ENCODE data around the gene CAPNS2. TPM values are rescaled to one million over a fixed set of nuclear protein-coding genes. Genes with fewer than 3 reads are reported as not detected.

The CAPNS2 gene
- total RNA-seq (2022; extraction: Qiagen RNA extraction; ENCODE audit: low read depth) = not detected in 5 replicates

GRCh38 chr16:55566432-55567175 is at the start of gene CAPNS2:
Gene CAPNS2 (plus strand): TSS chr16:55566684. CDS start chr16:55566757, 73 bp downstream.

Other genes with a start within 250 kb of the CAPNS2 start
- 0.04 TPM in 1 of 5 replicates, not detected in the others for gene IRX6, start 242.5 kb upstream of the CAPNS2 start, total RNA-seq (2022; extraction: Qiagen RNA extraction; ENCODE audit: low read depth)
- 8.4 to 14.0 TPM (median 8.7 TPM) in 5 replicates for gene MMP2, start 87.5 kb upstream of the CAPNS2 start, total RNA-seq (2022; extraction: Qiagen RNA extraction; ENCODE audit: low read depth)
- gene LPCAT2, start 57.6 kb upstream of the CAPNS2 start, total RNA-seq (2022; extraction: Qiagen RNA extraction; ENCODE audit: low read depth) = 4.1 to 9.1 TPM (median 6.5 TPM) in 5 replicates
- 0.14 TPM in 1 of 5 replicates, not detected in the others for gene SLC6A2, start 89.3 kb downstream of the CAPNS2 start, total RNA-seq (2022; extraction: Qiagen RNA extraction; ENCODE audit: low read depth)